Brain microvascular endothelial cell (primary cell): ENCODE measurements around the gene LRRC8D.
A peak's percentile ranks its signal among the peaks of the same experiment; 100 is the strongest.

ENCODE experiments used
- DNase-seq: peaks from one replicate; pipeline ENCODE4 v3.0.0-alpha.2; 2020
- H3K27ac ChIP-seq: fragments of 250-450 bp; sonication (Bioruptor Pico); 2 replicates; pipeline ENCODE4 v1.5.1; 2020; ENCODE audit warnings: mild to moderate bottlenecking, moderate library complexity
- H3K27me3 ChIP-seq: fragments of 250-450 bp; sonication (Bioruptor Pico); replicated peaks from 2 replicates; pipeline ENCODE4 v1.5.1; 2020; ENCODE audit warnings: mild to moderate bottlenecking
- H3K36me3 ChIP-seq: fragments of 250-450 bp; sonication (Bioruptor Pico); replicated peaks from 2 replicates; pipeline ENCODE4 v1.5.1; 2020; ENCODE audit warnings: mild to moderate bottlenecking
- H3K4me3 ChIP-seq: 2 replicates; pipeline ENCODE4 v1.5.1; 2011; ENCODE audit warnings: low read depth, mild to moderate bottlenecking, control low read depth, low read length, moderate library complexity
- in situ Hi-C: cut with HindIII; loops from 2 replicates; pipeline ENCODE4 v1.10.0; 2017; ENCODE audit warnings: low sequenced_read_pairs, low pct_ligation_motif_present
- TF ChIP-seq, protein P1 (sequence below): IDR thresholded peaks from 2 replicates; pipeline ENCODE4 v1.5.1; 2011; ENCODE audit warnings: low read depth, mild to moderate bottlenecking, moderate library complexity, low read length, control low read depth, inconsistent platforms; ENCODE audit errors: missing control alignments

Gene LRRC8D

GRCh38 chr1:89904219-89904980, 83.6 kb downstream of the LRRC8D start:
- DNase-seq: no peak
- Histone ChIP-seq H3K4me3 (no peak overlapping the region), H3K27me3 (no peaks in the 10 kb centered on the region), H3K27ac (peak overlapping the region; percentile 15), H3K36me3 (no peaks in the 10 kb centered on the region)
- in situ Hi-C loops: no loop called here
- TF ChIP-seq, protein P1, sequence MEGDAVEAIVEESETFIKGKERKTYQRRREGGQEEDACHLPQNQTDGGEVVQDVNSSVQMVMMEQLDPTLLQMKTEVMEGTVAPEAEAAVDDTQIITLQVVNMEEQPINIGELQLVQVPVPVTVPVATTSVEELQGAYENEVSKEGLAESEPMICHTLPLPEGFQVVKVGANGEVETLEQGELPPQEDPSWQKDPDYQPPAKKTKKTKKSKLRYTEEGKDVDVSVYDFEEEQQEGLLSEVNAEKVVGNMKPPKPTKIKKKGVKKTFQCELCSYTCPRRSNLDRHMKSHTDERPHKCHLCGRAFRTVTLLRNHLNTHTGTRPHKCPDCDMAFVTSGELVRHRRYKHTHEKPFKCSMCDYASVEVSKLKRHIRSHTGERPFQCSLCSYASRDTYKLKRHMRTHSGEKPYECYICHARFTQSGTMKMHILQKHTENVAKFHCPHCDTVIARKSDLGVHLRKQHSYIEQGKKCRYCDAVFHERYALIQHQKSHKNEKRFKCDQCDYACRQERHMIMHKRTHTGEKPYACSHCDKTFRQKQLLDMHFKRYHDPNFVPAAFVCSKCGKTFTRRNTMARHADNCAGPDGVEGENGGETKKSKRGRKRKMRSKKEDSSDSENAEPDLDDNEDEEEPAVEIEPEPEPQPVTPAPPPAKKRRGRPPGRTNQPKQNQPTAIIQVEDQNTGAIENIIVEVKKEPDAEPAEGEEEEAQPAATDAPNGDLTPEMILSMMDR: no peak

DNA sequence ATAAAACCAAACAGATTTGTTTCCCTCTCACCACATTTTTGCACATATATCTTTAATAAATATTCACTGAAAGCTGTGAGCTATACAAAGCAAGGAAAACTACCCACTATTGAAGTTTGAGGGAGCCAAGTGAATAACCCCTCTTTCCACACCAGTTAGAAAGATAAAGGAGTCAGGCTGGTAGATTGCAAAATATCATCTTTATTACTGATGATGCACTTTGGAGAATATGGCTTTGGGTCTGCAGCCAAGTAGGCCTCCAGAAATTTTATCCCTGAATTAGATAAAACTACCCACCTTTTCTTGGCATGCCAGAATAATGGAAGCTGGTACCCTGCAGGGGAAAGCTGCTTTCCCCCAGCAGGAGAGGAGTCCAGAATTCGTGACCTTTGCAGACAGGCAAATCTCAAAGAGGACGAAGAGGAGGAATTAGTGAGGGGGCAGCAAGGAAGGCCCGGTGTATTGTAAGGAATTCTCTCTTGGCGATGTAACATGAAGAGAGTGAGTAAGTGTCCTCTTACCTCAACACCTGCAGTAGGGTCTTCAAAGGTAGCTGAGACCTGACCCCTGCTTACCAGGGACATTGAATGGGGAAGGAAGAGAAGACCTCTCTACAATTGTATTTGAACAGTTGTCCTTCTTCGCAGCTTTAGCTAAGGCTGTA, 84.7 kb downstream of the LRRC8D start:
- TF ChIP-seq, protein P1: no peak
- no peak for DNase-seq
- Histone ChIP-seq H3K27me3 (no peaks in the 10 kb centered on the region), H3K4me3 (no peak overlapping the region), H3K27ac (no peak overlapping the region), H3K36me3 (no peaks in the 10 kb centered on the region)
- in situ Hi-C loops: no loop called here

GRCh38 chr1:89906088-89906487, 85.3 kb downstream of the LRRC8D start:
- no peak for DNase-seq
- no peaks in the 10 kb centered on the region for H3K27me3 ChIP-seq
- no peaks in the 10 kb centered on the region for H3K36me3 ChIP-seq
- H3K27ac ChIP-seq: peak overlapping the region; percentile 91
- in situ Hi-C loops: no loop called here
- no peak overlapping the region for H3K4me3 ChIP-seq
- TF ChIP-seq, protein P1: no peak

GRCh38 chr1:89907727-89908212, 86.9 kb downstream of the LRRC8D start:
- TF ChIP-seq, protein P1: no peak
- Histone ChIP-seq H3K27me3 (no peaks in the 10 kb centered on the region), H3K4me3 (no peak overlapping the region), H3K27ac (peak overlapping the region; percentile 91), H3K36me3 (no peaks in the 10 kb centered on the region)
- peak; percentile 77 for DNase-seq
- in situ Hi-C loops: no loop called here

DNA sequence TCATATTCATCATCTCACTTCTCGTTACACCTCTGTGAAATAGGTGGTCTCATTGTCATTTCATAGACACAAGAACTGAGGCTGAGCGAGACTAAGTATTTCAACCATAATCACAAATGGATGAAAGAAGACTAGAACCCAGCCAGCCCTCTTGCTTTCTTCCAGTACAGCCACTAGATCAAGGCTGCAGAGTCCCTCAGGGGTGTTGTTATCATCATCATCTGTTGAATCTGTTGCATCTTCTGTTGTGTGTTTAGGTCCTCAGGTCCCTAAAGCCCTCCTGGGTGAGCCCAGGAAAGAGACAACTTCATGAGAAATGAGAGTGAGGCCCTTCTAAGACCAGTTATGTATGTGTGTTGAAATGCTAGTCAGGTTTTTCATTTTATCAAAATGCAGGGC, 87.4 kb downstream of the LRRC8D start:
- in situ Hi-C loops: no loop called here
- Histone ChIP-seq H3K27ac (peak overlapping the region; percentile 91), H3K4me3 (no peak overlapping the region), H3K36me3 (no peaks in the 10 kb centered on the region), H3K27me3 (no peaks in the 10 kb centered on the region)
- TF ChIP-seq, protein P1: no peak
- no peak for DNase-seq
